Thoracic aorta (tissue), 2 donors: Measurements from ENCODE around the gene EFCAB8. TPM values are rescaled to one million over a fixed set of nuclear protein-coding genes. Genes with fewer than 3 reads are reported as not detected.

Experiments
- ATAC-seq: fragments of 150-250 bp; one replicate; pipeline ENCODE4 v1.8.0; 2017; ENCODE audit warnings: low read depth; ENCODE audit not compliant: insufficient number of reproducible peaks, low FRiP score
- DNase-seq: peaks from one replicate; pipeline ENCODE4 v3.0.0-alpha.2; 2020; ENCODE audit warnings: low spot score
- H3K27ac ChIP-seq, 2 donors: fragments of 200-600 bp; sonication (generic); 1 replicate in 1 of 2; 2 replicates in 1 of 2; pipeline ENCODE4 v1.5.1; 2016; ENCODE audit warnings: mild to moderate bottlenecking in 2 of 2, moderate library complexity in 2 of 2
- H3K27me3 ChIP-seq: fragments of 200-600 bp; sonication (generic); replicated peaks from 2 replicates; pipeline ENCODE4 v1.6.0; 2016; ENCODE audit warnings: mild to moderate bottlenecking; ENCODE audit not compliant: insufficient read depth
- H3K36me3 ChIP-seq: fragments of 200-600 bp; sonication (generic); one replicate; pipeline ENCODE4 v1.5.1; 2016
- H3K4me1 ChIP-seq, 2 donors: fragments of 200-600 bp; sonication (generic); 1 replicate in 1 of 2; 2 replicates in 1 of 2; pipeline versions ENCODE4 v1.5.1 to v1.6.0; 2016; ENCODE audit warnings: low read depth in 2 of 2, mild to moderate bottlenecking in 1 of 2; ENCODE audit not compliant: control insufficient read depth in 1 of 2
- H3K4me3 ChIP-seq: fragments of 200-600 bp; sonication (generic); 2 replicates; pipeline ENCODE4 v1.5.1; 2016; ENCODE audit warnings: mild to moderate bottlenecking
- H3K9me3 ChIP-seq: fragments of 200-600 bp; sonication (generic); 2 replicates; pipeline ENCODE4 v1.5.1; 2016
- total RNA-seq, 2 donors: library from RNA; depleted of rRNA; stranded (reverse); fragments of >200 nt; gene quantifications; one replicate each; pipeline versions ENCODE4 v1.1.0 to v1.2.3, GENCODE V29; 2016
- TF ChIP-seq, protein P1 (sequence below): fragments of 200-600 bp; sonication (generic); IDR thresholded peaks from one replicate; pipeline ENCODE4 v1.5.1; 2019; ENCODE audit warnings: antibody characterized with exemption

EFCAB8 gene
- total RNA-seq, 2 donors from 2014 or later = 1.5 to 2.9 TPM

DNA sequence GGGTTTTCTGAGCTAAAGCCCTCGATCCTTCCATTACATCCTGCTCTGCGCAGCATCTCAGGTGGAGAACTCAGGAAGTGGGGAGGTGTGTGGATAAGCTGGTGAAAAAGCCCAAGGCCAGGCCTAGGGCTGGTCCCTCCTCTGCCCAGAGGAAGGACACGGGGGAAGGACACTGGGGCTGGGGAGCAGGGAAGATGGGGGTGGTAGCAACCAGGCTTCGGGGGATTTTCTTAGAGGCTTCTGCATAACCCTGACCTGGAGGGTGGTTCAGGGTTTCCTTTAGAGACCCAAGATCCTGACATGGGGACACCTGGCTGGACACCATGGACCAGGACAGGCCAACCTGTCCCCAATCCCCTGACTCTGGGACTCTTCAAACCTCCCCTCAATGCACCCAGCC is 107.7 kb downstream of the EFCAB8 start:
- no peak for DNase-seq
- H3K27ac ChIP-seq = no peak overlapping the region
- no peaks in the 10 kb centered on the region for H3K27me3 ChIP-seq
- no peaks in the 10 kb centered on the region for H3K9me3 ChIP-seq
- H3K4me3 ChIP-seq = no peak overlapping the region
- TF ChIP-seq, protein P1, sequence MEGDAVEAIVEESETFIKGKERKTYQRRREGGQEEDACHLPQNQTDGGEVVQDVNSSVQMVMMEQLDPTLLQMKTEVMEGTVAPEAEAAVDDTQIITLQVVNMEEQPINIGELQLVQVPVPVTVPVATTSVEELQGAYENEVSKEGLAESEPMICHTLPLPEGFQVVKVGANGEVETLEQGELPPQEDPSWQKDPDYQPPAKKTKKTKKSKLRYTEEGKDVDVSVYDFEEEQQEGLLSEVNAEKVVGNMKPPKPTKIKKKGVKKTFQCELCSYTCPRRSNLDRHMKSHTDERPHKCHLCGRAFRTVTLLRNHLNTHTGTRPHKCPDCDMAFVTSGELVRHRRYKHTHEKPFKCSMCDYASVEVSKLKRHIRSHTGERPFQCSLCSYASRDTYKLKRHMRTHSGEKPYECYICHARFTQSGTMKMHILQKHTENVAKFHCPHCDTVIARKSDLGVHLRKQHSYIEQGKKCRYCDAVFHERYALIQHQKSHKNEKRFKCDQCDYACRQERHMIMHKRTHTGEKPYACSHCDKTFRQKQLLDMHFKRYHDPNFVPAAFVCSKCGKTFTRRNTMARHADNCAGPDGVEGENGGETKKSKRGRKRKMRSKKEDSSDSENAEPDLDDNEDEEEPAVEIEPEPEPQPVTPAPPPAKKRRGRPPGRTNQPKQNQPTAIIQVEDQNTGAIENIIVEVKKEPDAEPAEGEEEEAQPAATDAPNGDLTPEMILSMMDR = no peak
- ATAC-seq = no peak
- H3K36me3 ChIP-seq = no peaks in the 10 kb centered on the region
- no peaks in the 10 kb centered on the region for H3K4me1 ChIP-seq

DNA sequence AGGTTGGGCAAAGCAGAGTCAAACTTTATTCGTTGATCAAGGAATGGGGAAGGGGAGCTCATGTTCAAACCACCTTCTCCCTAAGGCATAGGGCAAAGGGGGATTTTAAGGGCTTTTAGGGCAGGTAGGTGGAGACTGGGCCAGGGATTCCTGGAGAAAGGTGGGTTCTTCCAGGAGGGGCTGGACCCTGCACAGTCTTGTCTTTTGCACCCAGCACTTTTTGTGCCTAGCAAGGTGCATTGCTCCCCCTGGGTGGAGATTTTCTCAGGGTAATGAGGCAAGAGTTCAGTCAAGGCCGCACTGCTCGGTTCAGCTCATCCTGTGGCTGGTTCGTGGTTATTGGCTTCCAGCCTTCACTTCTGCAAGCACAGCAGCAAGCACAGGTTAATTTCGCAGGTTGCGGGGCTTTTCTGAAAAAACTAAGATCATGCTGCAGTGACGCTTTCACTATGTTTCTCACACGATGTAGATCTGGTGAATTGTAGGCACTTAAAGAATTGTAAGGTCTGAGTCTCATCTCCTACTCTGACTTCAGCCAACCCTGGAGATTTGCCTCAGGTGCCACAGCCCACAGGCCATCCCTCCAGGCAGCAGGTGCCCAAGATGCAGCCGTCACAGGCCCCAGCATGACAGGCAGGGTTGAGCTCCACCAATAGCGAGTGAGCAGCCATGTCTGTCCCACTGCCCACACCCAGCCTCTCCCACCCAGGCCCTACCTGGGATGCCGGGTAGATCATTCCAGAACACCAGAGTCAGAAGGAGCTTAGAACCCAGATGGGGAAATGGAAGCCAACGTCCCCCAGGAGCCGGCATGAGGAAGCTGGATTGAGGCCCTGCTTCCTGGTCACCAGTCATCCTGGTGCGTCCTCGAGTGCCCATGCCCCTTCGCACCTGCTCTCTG is 108.4 kb downstream of the EFCAB8 start:
- H3K4me3 ChIP-seq = no peak overlapping the region
- TF ChIP-seq, protein P1 = no peak
- H3K36me3 ChIP-seq = no peaks in the 10 kb centered on the region
- no peak overlapping the region for H3K27ac ChIP-seq
- DNase-seq = no peak
- no peaks in the 10 kb centered on the region for H3K4me1 ChIP-seq
- ATAC-seq = no peak
- no peaks in the 10 kb centered on the region for H3K27me3 ChIP-seq
- H3K9me3 ChIP-seq = no peaks in the 10 kb centered on the region

DNA sequence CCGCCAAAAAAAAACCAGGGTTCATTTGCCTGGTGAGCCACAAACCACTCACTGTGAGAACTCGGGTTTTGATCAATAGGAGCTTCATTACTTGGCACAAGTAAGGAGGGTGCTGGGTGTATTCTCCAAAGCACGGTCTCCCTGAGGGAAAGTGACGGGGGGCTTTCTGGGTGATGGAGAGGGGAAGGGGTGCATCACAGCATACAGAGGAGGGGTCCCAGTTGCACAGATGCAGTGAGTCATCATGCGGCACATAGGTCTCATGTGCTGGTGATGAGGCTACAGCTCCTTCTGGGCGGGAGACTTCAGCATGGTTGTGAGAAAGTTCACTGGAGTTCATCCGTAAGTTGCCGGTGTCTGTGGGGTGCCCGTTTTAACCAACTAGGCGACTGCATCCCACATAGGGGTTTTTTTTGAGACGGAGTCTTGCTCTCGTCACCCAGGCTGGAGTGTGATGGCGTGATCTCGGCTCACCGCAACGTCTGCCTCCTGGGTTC is 109.3 kb downstream of the EFCAB8 start:
- TF ChIP-seq, protein P1 = no peak
- H3K4me1 ChIP-seq = no peaks in the 10 kb centered on the region
- no peak for ATAC-seq
- no peaks in the 10 kb centered on the region for H3K36me3 ChIP-seq
- no peaks in the 10 kb centered on the region for H3K27me3 ChIP-seq
- DNase-seq = no peak
- no peak overlapping the region for H3K4me3 ChIP-seq
- H3K9me3 ChIP-seq = no peaks in the 10 kb centered on the region
- no peak overlapping the region for H3K27ac ChIP-seq

DNA sequence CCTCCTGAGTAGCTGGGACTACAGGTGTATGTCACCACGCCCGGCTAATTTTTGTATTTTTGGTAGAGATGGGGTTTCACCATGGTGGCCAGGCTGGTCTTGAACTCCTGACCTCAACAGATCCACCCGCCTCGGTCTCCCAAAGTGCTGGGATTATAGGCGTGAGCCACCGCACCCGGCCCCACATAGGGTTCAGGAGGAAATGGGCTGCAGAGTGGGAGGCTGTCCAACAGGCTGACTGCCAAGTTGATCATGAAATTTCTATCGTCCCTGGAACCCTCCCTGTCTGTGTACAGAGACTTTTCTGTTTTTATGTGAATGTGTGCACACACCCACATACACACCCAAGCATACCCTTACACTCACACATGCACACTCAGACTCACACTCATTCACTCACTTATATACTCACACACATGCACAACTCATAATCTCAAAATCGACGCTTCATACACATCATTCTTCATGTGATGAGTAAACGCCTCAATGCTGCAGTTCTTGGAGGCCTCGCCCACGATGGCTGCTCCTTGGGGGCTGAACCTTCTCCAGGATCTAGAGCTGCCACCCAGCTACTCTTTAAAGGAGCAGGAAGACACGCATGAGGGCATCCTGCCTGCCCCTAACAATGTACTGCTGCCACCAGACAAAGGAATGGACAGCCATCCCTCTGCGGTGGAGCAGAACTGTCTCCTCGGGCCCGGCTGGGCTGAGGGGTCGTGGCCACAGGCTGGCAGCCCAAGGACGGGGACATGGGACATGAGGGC is 109.9 kb downstream of the EFCAB8 start:
- DNase-seq (no peak), ATAC-seq (no peak)
- Histone ChIP-seq H3K27me3 (no peaks in the 10 kb centered on the region), H3K9me3 (no peaks in the 10 kb centered on the region), H3K27ac (no peak overlapping the region), H3K4me3 (no peak overlapping the region), H3K36me3 (no peaks in the 10 kb centered on the region), H3K4me1 (no peaks in the 10 kb centered on the region)
- TF ChIP-seq, protein P1 = no peak
